ENCODE data around the gene POLDIP3. TPM values are rescaled to one million over a fixed set of nuclear protein-coding genes. Genes with fewer than 3 reads are reported as not detected.

Gene POLDIP3
- total and polyA plus RNA-seq, 2 donors (not counting 3 experiments of a cell fraction or from before 2014, with no cell fraction given): 29.3 to 60.4 TPM

- H3K4me2 ChIP-seq (ENCODE audit: insufficient read depth, low read length): peak overlapping the region; percentile 38
- H3K9me1 ChIP-seq (replicated peaks; ENCODE audit: control insufficient read depth, extremely low read depth, insufficient read depth, low read length): no peaks in the 10 kb centered on the region
- no TSS peak for BruUV-seq (replicated peaks)
- dilution Hi-C loops (cut with MboI; ENCODE audit: extremely low pct_ligation_motif_present, low sequenced_read_pairs) (no loop called here), intact Hi-C loops (cut with micrococcal nuclease) (no loop called here)
- no peak overlapping the region for H3K27ac ChIP-seq (ENCODE audit: insufficient read depth, low read depth, low read length)
- ChIA-PET CTCF (no interaction called here), POLR2A (no interaction called here)
- DNase-seq (ENCODE audit: low read depth, low spot score): peak; percentile 19
- peaks cover 31% of the 10 kb centered on the region for H3K4me1 ChIP-seq (ENCODE audit: control insufficient read depth, extremely low read depth, insufficient read depth, low read length)
- no peak for FAIRE-seq
- H4K20me1 ChIP-seq (replicated peaks; ENCODE audit: control insufficient read depth, extremely low read depth, insufficient read depth, low read length): no peaks in the 10 kb centered on the region
- no peaks in the 10 kb centered on the region for H3K27me3 ChIP-seq (ENCODE audit: control insufficient read depth in 2 of 2, insufficient read depth in 2 of 2, low read length in 2 of 2)
- H3K9me3 ChIP-seq (replicated peaks; ENCODE audit: control insufficient read depth, insufficient read depth, low read length): no peaks in the 10 kb centered on the region
- peaks cover 80% of the 10 kb centered on the region for H3K79me2 ChIP-seq (ENCODE audit: control insufficient read depth, insufficient read depth, low read length)
- TF ChIP-seq CTCF (IDR thresholded peaks at IDR 0.05; ENCODE audit: extremely low read depth in 1 of 2, insufficient read depth in 1 of 2, low read depth in 1 of 2, low read length in 2 of 2): no peak
- TF ChIP-seq JUN (IDR thresholded peaks at IDR 0.05; ENCODE audit: borderline replicate concordance, insufficient read depth, insufficient read length, low read depth): no peak
- no peak for TF ChIP-seq EZH2 (IDR thresholded peaks at IDR 0.05; ENCODE audit: borderline replicate concordance, low read depth, low read length, severe bottlenecking)
- no peak for TF ChIP-seq POLR2A (IDR thresholded peaks at IDR 0.05; ENCODE audit: low read depth, low read length)
- TF ChIP-seq GATA2 (IDR thresholded peaks at IDR 0.05; ENCODE audit: insufficient read depth, insufficient read length, low read depth, low read length): no peak
- TF ChIP-seq MAX (IDR thresholded peaks at IDR 0.05; ENCODE audit: insufficient read depth, insufficient read length): no peak
- TF ChIP-seq FOS (IDR thresholded peaks at IDR 0.05; ENCODE audit: borderline replicate concordance, insufficient read depth, low read length): no peak
- TF ChIP-seq POLR2AphosphoS5 (IDR thresholded peaks at IDR 0.05; ENCODE audit: insufficient read depth, low read depth, low read length): no peak
- no peak for TF ChIP-seq MYC (IDR thresholded peaks at IDR 0.05; ENCODE audit: low read depth, low read length)
- H3K36me3 ChIP-seq (ENCODE audit: control insufficient read depth in 2 of 2, extremely low read depth in 1 of 2, insufficient read depth in 2 of 2, low read length in 2 of 2): peaks cover 0 to 4% of the 10 kb centered on the region in 2 experiments
- H2AFZ ChIP-seq (ENCODE audit: low read depth, low read length): no peak overlapping the region
- H3K4me3 ChIP-seq (replicated peaks in 1 of 3; ENCODE audit: insufficient read depth in 1 of 3, low read depth in 1 of 3, low read length in 3 of 3): no peak overlapping the region
- no peak overlapping the region for H3K9ac ChIP-seq (replicated peaks; ENCODE audit: extremely low read depth, insufficient read depth, low read length)
Observed at GRCh38 chr22:42610186-42610585, 4.5 kb downstream of the POLDIP3 start.
